HT-29 (cell line): Measurements from ENCODE around the gene CACNA2D1. TPM values are rescaled to one million over a fixed set of nuclear protein-coding genes. Genes with fewer than 3 reads are reported as not detected.
"Not testable (repeated sequence)": the region's sequence is repeated elsewhere in the genome, so short reads cannot be mapped to it uniquely, and the experiment has no call there.

Experiments
- DNase-seq: peaks from one replicate; pipeline ENCODE4 v3.0.0-alpha.2; 2015; ENCODE audit warnings: low spot score
- total RNA-seq: library from RNA; depleted of rRNA; stranded (reverse); fragments of >200 nt; shearing (Covaris generic); gene quantifications from 2 replicates; pipeline ENCODE4 v1.2.3, GENCODE V29; 2014

CACNA2D1 gene
- total RNA-seq, 1 experiment from 2014 or later, result not detected

DNA sequence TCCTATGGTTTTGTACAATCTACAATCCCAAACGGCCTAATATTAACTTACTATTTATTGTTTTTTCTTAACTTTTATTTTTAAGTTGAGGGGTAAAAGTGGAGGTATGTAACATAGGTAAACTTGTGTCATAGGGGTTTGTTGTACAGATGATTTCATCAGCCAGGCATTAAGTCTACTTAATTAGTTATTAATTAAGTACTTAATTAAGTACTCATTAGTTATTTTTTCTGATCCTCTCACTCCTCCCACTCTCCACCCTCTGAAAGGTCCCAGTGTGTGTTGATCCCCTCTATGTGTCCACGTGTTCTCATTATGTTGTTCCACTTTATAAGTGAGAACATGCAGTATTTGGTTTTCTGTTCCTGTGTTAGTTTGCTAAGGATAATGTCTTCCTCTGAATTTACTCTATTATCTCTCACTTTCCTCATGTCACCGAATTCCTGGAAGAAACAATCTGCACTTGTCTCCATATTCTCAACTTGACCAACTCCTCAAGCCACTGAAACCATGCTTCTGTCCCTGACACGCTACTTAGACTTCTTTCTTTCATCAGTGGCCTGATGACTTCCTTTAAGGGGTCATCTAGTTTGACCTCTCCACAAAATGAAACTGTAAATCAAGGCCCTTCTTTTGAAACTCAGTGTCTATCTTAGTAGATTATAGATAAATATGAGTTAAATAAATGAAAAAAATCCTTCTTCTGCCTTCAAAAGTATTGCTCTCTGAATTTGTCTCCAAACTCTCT is 9.1 kb downstream of the CACNA2D1 start:
- no peak for DNase-seq

DNA sequence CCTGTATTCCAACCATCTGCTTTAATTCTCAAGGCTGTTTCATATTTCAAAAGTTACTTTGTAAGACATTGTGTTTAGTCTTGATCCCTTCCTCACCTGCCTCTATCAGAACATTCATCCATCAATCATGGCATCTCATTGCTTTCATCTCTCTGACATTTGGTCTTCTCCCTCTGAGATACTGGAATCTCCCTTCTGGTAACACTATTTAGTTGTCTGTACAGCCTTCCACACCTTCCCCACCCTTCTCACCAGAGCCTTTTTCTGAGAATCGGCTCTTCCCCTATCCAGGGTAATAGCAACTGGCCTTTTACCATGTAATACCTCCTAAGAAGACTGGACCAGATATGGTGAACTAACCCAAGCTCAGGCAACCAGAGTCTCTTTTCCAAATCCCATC is 10.1 kb downstream of the CACNA2D1 start:
- no peak for DNase-seq

- not testable (repeated sequence) for DNase-seq
Observed at GRCh38 chr7:82432743-82433142, 10.8 kb downstream of the CACNA2D1 start.

DNA sequence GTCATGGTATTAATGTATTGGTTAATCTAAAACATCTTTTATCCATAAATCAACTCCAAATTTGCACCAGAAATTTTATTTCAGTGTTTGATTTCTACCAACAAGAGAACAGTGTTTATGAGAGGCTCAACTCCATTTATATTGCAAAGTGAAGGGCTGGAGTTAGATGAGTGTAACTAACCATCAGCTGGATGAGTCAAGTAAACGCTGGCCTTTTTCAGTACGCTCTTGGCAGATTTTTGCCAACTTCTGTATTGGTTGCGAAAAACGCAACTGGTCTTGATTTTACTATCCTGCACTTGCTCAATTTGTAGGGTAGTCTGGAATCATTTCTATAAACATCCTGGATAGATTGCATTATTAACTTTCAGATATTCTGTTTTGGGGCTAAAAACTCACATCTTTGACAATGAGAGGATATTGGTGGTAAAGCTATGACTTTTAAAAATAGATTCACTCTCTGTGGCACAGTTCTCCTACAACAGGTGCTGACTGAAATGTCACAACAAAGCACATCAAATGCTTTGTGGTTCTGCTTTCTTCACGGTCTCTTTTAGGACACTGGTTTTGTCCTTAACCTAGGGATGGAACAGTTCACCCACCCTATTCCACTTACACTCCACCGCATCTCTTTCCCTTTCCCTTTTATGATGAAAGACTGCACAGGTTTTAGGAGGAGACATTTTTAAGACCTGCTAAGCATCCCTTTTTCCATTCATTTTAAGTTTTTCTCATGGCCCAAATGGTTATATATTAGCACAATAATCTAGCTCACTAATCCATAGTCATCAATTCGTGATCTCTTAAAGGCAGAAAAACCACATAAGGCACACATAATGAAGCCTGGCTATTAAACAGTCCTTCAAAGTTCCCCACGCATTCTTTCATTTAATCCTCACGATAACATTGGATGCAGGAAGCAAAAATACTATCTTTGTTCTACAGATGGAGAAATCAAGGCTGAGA is 12.8 kb downstream of the CACNA2D1 start:
- no peak for DNase-seq

- no peak for DNase-seq
Observed at GRCh38 chr7:82429408-82429807, 14.2 kb downstream of the CACNA2D1 start.

DNA sequence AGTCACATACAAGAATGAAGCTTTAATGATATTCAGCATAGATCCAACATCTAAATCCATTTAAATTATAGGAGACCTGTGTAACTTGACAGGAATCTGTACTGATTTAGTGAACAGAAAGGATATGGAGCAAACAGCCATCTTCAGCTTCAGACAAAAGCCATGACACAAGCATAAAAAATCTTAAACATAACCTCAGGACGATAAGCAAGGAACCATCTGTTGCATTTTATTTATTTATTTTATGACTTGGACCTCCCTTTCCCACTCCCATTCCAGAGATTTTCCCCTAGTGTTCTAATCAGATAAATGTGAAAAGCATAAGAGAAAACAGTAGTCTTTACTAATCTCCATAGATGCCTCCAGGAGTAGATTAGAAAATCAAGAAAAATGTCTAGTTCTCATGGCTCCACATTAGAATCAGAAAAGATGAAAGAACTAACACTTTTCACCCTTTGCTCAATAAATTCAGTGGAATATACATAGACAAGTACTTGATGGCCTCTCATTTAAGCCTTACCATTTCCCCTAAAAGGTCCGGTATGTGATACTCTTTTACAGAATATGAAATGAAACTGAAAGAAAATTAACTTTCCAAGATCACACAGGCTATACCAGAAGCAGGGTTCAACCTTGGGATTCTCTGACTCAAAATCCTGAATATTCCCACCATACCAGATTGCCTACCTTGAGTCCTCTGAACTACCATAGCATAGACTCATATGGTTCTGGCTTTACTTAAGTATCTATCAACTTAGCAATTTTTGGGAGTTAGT is 15.2 kb downstream of the CACNA2D1 start:
- no peak for DNase-seq

GRCh38 chr7:82423446-82423845 is 20.1 kb downstream of the CACNA2D1 start:
- no peak for DNase-seq

GRCh38 chr7:82419200-82419599 is 24.4 kb downstream of the CACNA2D1 start:
- no peak for DNase-seq

DNA sequence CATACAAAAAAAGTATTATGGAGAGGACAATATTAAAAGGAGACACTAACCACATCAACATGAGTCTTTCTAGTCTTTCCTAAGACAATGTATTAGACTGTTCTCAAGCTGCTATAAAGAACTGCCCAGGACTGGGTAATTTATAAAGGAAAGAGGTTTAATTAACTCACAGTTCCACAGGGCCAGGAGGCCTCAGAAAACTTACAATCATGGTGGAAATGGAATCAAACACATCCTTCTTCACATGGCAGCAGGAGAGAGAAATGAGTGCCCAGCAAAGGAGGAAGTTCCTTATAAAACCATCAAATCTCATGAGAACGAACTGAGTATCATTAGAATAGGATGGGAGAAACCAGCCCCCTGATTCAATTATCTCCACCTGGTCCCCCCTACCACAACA is 25.7 kb downstream of the CACNA2D1 start:
- DNase-seq, result no peak

- no peak for DNase-seq
Observed at GRCh38 chr7:82416402-82416801, 27.2 kb downstream of the CACNA2D1 start.

GRCh38 chr7:82414389-82414788 is 29.2 kb downstream of the CACNA2D1 start:
- DNase-seq, result no peak

GRCh38 chr7:82413237-82413636 is 30.3 kb downstream of the CACNA2D1 start:
- DNase-seq, result no peak

GRCh38 chr7:82411732-82412131 is 31.8 kb downstream of the CACNA2D1 start:
- no peak for DNase-seq

DNA sequence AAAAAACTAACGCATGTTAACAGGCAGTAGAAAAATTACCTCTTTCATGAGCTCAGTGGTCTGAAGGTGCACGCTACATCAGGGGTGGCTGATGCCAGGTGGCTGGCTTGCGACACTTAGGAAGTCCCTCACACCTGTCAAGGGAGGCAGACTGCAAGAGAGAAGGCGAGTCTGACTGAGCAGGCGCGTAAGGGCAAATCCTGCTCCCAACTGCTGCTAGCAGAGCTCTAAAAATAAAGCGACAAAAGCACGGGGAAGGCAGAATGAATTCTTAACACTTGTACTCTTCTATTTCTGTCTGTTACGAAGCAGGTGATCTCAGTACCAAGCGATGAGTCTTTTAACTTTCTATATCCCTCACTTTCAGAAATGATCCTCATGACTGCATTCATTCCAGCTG is 33.1 kb downstream of the CACNA2D1 start:
- DNase-seq, result no peak

DNA sequence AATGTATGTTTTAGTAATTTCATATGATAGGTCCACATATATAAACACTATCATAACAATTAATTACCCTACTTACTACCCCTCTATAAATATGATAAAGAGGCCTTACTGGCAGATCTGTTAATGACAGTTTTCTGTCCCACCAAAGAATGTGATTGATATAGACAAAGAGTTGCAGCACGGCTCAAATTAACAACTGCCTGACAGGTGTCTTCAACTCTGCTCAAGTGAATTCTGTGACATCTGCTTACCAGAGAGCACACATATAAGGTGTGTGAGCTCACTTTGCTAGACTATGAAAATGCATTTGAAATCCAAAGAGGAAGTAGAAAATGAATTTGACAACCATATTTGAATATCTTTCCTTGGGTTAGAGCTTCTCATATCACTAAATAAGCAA is 36.6 kb downstream of the CACNA2D1 start:
- DNase-seq, result no peak

GRCh38 chr7:82405301-82405700 is 38.3 kb downstream of the CACNA2D1 start:
- no peak for DNase-seq

GRCh38 chr7:82404652-82405051 is 38.9 kb downstream of the CACNA2D1 start:
- no peak for DNase-seq

DNA sequence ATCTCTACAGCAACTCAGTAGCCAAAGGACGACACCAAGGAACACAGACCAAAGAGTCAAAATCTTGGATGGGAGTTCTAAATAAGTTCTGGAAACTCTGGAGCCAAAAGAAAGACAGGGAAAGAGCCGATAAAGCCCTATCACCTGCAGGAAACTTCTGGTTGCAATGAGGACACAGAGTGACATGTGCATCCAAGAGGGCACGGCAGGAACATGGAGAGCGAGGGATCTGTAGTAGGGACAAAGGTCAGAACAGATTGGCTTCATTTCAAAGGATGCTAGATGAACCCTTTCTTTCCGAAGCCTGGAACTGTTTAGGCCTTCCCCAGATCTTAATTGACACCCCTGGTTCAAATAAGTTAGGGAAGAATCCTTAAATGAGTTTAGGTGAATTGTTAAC is 39.5 kb downstream of the CACNA2D1 start:
- DNase-seq, result no peak

DNA sequence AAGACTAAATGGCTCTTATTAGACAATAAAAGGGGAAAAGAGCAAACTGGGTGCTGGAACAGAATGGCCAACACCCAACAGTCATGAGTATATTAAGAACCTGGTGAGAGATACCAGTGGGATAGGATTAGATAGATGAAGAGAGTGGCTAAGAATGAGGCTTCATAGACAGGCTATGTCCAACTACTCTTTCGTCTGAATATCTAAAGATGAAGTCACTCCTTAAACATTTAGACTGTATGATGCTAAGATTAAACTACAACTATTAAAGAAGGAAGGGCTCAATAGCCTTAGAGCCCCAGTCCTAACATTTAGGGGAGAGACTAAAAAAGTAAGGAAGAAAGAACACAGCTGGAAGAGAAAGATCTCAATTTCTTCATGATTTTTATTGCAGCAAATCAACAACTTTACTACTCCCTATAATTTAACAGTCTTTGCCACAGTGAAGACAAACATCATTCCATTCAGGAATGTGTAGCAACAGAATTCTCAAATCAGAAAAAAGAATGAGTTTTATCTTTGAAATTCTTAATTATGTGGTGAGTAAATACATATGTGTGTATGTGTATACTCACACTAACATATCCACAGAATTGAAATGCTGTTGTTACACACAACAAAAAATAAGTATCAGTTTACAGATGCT is 45.6 kb downstream of the CACNA2D1 start:
- no peak for DNase-seq

DNA sequence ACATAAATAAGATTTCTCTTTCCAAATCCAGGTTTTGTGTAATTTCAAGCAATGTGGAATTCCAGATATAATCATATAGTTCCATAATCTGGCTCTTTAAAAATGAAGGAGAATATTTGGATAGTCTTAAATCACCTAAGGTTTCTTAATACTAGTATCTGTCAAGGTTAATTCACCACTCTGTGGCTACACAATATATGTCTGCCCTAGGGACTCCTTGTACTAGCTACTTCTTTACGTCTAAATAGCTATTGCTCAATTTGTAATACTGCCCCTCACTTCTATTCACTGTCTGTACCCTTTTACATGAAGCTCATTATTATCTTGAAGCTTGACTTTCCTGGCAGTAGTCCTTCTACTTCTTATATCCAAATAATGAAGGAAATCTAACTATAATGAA is 47.2 kb downstream of the CACNA2D1 start:
- DNase-seq, result no peak

DNA sequence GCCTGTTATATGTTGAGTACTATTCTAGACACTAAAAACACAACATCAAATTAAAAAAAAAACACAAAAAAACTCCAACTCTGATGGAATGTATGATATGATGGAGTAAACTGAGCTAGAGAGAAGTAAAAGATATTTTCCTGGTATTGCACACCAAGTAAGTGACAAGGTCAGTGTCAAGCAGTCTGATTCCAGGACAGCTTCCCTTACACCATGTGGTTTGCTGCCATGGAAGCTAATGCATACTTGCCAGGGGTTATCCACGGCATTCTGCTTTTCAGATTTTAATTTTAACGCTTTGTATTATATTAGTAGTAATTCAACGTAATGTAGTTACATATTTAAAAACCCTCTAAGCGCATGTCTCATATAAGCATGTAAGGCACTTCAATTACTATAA is 48.4 kb downstream of the CACNA2D1 start:
- DNase-seq, result no peak
